ENCODE results near the gene CARD19.

The CARD19 gene

GRCh38 chr9:93096131-93096802 is at the start of gene CARD19:
Gene CARD19 (plus strand): TSS chr9:93096217. CDS start chr9:93096346, 129 bp downstream.
- DNase-seq, result peak; percentile 77

- DNase-seq, result no peak
Observed at GRCh38 chr9:93048566-93049448, 47.2 kb upstream of the CARD19 start.

GRCh38 chr9:93049491-93049890 is 46.5 kb upstream of the CARD19 start:
- DNase-seq, result no peak

GRCh38 chr9:93050231-93050630 is 45.8 kb upstream of the CARD19 start:
- no peak for DNase-seq

GRCh38 chr9:93051680-93052089 is 44.3 kb upstream of the CARD19 start:
- DNase-seq, result no peak

- no peak for DNase-seq
Observed at GRCh38 chr9:93052791-93053540, 43.1 kb upstream of the CARD19 start.

- no peak for DNase-seq
Observed at GRCh38 chr9:93053781-93054331, 42.2 kb upstream of the CARD19 start.

GRCh38 chr9:93054758-93055704 is 41.0 kb upstream of the CARD19 start:
- no peak for DNase-seq

GRCh38 chr9:93057042-93057702 is 38.8 kb upstream of the CARD19 start:
- DNase-seq, result no peak

- no peak for DNase-seq
Observed at GRCh38 chr9:93057703-93058354, 38.2 kb upstream of the CARD19 start.

- DNase-seq, result peak; percentile 85
Observed at GRCh38 chr9:93058355-93059010, 37.5 kb upstream of the CARD19 start, which contains the start of gene SUSD3. Gene SUSD3 (plus strand): TSS chr9:93058701. CDS start chr9:93058743, 42 bp downstream.

GRCh38 chr9:93059011-93059714 is 36.9 kb upstream of the CARD19 start:
- no peak for DNase-seq

- DNase-seq, result no peak
Observed at GRCh38 chr9:93059715-93060578, 36.1 kb upstream of the CARD19 start.

GRCh38 chr9:93060746-93061259 is 35.2 kb upstream of the CARD19 start:
- no peak for DNase-seq

GRCh38 chr9:93061260-93061751 is 34.7 kb upstream of the CARD19 start:
- no peak for DNase-seq

- DNase-seq, result no peak
Observed at GRCh38 chr9:93061791-93062763, 33.9 kb upstream of the CARD19 start.

Measured in activated CD8-positive, alpha-beta memory T cell treated with anti-CD3 and anti-CD28 coated beads, Interleukin-2, amount 50 U/mL, for 48 hours (primary cell).